Breast epithelium (tissue), 3 donors: ENCODE results near the gene GRM1.
"Not testable (repeated sequence)": the region's sequence is repeated elsewhere in the genome, so short reads cannot be mapped to it uniquely, and the experiment has no call there.

ENCODE experiments used
- CTCF ChIP-seq, 3 donors: fragments of 450-650 bp; IDR thresholded peaks; one replicate each; pipeline ENCODE4 v1.5.1; 2016 to 2017; ENCODE audit warnings: antibody characterized with exemption in 3 of 3, mild to moderate bottlenecking in 3 of 3, moderate library complexity in 3 of 3
- POLR2A ChIP-seq: fragments of 450-650 bp; IDR thresholded peaks from one replicate; pipeline ENCODE4 v1.6.1; 2016; ENCODE audit warnings: antibody characterized with exemption, mild to moderate bottlenecking, moderate library complexity

- TF ChIP-seq POLR2A; CTCF (IDR thresholded peaks at IDR 0.05): not testable (repeated sequence)
These were observed 214.8 kb downstream of the GRM1 start for GRCh38 chr6:146243646-146244045.
